NCI-H146 treated with DMSO at 0.1 percent for 48 hours (cell line): ENCODE results near the gene SLITRK3.

Experiments used
- DNase-seq: peaks from one replicate; lab custom pipeline; 2025; ENCODE audit not compliant: unreplicated experiment; lab: John Stamatoyannopoulos, UW

The SLITRK3 gene, protein sequence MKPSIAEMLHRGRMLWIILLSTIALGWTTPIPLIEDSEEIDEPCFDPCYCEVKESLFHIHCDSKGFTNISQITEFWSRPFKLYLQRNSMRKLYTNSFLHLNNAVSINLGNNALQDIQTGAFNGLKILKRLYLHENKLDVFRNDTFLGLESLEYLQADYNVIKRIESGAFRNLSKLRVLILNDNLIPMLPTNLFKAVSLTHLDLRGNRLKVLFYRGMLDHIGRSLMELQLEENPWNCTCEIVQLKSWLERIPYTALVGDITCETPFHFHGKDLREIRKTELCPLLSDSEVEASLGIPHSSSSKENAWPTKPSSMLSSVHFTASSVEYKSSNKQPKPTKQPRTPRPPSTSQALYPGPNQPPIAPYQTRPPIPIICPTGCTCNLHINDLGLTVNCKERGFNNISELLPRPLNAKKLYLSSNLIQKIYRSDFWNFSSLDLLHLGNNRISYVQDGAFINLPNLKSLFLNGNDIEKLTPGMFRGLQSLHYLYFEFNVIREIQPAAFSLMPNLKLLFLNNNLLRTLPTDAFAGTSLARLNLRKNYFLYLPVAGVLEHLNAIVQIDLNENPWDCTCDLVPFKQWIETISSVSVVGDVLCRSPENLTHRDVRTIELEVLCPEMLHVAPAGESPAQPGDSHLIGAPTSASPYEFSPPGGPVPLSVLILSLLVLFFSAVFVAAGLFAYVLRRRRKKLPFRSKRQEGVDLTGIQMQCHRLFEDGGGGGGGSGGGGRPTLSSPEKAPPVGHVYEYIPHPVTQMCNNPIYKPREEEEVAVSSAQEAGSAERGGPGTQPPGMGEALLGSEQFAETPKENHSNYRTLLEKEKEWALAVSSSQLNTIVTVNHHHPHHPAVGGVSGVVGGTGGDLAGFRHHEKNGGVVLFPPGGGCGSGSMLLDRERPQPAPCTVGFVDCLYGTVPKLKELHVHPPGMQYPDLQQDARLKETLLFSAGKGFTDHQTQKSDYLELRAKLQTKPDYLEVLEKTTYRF

DNA sequence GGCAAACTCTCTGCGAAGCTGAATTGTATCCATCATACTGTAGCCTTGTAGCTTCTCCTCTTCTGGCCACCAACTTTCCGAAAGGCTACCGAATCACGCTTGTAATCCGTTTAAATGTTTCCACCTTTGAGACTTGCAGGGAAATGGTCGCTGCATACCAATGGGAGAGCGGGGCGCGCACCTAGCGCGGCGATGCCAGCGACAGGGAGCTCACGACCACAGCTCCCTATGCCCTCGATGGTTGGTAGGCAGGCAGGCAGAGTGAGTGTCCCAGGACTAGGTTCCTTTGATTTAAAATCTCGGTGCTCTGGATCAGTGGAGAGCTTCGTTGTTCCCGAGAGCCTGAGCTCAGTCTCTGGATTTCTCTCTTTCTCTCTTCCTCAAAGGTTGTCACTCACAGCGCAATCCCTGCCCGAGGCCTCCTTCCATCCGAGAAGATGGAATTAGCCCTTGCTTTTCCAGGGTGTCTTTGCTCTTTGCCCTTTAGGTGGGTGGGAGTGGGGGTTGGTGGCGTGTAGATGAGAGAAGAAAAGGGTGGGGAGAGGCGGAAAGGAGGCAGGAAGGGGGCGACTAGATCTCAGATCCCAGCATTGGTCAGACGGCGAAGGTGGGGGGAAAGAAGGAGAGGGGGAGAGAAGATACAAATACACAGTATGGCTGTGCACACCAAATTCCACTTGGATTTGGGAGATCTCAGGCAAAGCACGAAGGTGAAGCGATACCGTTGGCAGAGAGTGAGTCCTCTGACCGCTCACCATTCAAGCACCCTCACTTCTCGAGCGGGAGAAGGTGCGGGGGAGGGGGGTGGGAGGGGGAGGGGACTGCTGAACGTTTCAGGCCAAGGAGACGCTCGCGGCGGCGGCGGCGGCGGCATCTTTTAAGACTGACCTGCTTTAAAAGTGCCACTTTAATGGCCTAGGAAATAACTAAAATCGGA, at the start of gene SLITRK3:
SLITRK3 (minus strand) TSS at position 745 of the 937 bp plus-strand sequence. CDS start 5,554 bp downstream, outside the sequence.
- peak; percentile 40 for DNase-seq

GRCh38 chr3:165243597-165243996, 47.4 kb upstream of the SLITRK3 start:
- no peak for DNase-seq

DNA sequence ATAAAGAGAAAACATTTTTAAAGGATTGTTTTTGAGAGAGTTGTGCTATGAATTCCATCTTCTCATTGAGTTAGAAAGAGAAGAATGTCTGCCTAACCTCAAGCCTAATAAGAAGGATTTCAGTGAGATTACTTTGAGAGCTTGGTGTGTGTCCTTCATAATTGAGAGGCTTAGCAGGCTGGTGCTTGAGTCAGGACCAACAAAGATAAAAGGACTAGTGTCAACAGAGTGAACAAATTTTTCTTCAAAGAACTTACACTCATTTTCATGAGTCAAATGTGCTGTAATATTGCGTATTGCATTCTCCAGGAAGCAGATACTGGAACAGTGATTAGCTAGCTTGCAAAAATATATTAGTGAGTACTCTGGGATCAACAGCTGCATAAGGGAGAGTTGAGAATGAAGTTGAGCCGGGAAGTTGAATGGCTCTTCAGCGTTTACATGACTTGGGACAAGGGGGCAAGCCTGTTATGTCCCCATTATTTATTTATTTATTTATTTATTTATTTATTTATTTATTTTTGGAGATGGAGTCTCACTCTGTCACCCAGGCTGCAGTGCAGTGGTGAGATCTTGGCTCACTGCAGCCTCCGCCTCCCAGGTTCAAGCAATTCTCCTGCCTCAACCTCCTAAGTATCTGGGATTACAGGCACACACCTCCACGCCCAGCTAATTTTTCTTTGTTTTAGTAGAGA, 37.5 kb upstream of the SLITRK3 start:
- no peak for DNase-seq

GRCh38 chr3:165225604-165226003, 29.4 kb upstream of the SLITRK3 start:
- DNase-seq, result no peak

DNA sequence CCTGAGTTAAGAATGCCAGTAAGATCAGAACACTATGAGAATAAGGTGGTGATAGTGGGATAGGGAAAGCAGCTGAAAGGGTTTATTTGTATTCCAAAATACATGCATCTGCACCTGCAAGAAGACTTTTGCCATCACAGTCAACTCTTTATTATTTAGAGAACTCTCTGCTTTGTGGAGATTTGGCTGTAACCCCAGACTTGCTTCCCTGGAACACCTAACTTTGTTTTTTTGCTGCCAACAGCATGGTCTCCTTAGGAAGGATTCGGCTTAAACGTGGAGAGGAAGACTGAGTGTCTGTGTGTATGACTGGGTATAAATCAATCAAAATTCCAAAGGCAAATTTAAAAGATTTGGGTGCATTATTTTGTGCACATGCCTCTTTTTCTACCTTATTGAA, 21.6 kb upstream of the SLITRK3 start:
- DNase-seq, result no peak

- DNase-seq, result no peak
These were observed 16.4 kb upstream of the SLITRK3 start for GRCh38 chr3:165212580-165212979.

GRCh38 chr3:165211721-165212120, 15.5 kb upstream of the SLITRK3 start:
- DNase-seq, result no peak

GRCh38 chr3:165210727-165211126, 14.5 kb upstream of the SLITRK3 start:
- DNase-seq, result no peak

DNA sequence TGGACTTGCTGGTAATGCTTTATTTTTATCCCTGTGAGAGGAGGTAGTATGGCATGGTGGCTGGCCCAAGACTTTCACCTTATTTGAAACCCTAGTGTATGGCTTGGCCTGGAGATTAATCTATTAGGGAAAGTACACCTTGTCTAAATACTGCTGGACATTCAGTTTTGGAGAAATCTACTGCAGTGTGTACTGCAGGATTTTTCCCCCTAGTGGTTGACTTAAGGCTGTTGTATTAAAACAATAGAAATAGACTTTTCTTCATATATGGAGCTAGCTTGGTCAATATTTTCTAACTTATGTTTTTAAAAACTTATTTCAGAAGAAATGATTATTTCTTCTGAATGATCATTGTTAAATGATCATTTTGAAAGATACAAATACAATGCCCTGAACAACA, 13.9 kb upstream of the SLITRK3 start:
- DNase-seq, result no peak

DNA sequence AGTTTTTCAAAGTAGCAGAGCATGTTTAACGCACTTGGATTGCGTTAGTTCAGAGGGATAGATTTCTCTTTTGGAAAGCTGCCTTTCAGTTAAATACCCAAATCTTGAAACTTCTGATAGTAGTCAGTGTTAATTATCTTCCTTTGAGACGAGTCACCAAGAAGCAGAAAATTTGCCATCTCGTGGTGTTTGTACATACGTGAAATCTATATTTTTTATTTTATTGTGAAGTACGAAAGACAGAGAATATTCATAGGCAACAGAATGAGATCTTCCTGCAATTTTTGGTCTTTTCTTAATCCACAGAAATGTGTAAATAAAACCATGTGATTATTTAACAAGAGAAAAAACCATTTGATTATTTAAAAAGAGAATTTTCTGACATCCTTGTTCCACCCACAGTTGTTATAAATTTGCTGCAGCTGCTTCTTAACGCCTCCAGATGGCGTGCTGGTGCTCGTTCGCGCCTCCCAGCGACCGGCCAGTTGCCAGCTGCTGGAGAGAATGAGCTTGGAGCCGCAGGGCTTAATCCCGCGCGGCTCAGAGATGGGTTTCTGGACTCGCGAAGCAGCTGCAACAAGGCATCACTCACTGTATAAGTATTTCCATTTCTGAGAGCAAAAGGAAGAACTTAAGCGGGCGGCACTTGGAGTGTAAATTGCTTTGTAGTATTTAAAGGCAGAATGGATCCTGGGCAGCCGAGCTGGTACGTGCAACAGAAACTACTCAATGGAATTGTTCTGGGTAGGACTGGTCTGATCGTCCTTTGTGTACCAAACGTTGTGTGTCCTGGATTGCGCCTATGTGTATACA, 10.5 kb upstream of the SLITRK3 start:
- DNase-seq, result peak; percentile 84

GRCh38 chr3:165204445-165204844, 8.3 kb upstream of the SLITRK3 start:
- no peak for DNase-seq

- DNase-seq, result no peak
These were observed 6.8 kb upstream of the SLITRK3 start for GRCh38 chr3:165202995-165203394.

DNA sequence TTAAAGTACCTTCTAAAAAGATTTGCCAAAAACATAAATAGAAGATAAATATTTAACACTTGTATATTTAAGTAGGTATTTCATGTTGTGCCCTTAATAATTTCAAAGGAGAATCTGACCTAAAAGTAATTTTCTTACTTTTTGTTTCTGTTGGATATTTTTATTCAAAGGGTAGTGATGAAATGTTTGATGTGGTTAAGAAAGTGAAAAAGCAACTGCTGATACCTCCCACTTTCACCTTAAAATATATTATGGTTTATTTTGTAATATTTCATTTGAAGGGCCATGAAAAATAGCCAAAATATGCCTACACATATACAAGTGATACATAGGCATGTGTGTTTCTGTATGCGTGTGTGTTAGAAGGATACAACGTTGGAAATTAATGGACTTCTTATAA, 5.8 kb upstream of the SLITRK3 start:
- no peak for DNase-seq

DNA sequence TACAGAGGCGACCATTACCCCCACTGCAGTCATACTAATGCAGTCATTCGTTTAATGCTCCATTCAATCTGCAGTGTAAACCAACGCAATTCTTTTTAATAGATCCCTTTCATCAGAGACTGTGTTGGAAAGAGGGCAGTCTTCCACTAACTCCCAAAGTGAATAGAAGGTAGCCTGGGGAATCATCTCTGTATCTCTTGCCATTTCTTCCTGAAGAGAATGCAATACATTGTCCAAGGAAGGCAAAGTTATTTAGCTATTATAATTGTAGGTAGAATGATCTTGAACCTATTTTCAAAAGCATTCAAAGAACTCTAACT, 1.3 kb upstream of the SLITRK3 start:
- no peak for DNase-seq

DNA sequence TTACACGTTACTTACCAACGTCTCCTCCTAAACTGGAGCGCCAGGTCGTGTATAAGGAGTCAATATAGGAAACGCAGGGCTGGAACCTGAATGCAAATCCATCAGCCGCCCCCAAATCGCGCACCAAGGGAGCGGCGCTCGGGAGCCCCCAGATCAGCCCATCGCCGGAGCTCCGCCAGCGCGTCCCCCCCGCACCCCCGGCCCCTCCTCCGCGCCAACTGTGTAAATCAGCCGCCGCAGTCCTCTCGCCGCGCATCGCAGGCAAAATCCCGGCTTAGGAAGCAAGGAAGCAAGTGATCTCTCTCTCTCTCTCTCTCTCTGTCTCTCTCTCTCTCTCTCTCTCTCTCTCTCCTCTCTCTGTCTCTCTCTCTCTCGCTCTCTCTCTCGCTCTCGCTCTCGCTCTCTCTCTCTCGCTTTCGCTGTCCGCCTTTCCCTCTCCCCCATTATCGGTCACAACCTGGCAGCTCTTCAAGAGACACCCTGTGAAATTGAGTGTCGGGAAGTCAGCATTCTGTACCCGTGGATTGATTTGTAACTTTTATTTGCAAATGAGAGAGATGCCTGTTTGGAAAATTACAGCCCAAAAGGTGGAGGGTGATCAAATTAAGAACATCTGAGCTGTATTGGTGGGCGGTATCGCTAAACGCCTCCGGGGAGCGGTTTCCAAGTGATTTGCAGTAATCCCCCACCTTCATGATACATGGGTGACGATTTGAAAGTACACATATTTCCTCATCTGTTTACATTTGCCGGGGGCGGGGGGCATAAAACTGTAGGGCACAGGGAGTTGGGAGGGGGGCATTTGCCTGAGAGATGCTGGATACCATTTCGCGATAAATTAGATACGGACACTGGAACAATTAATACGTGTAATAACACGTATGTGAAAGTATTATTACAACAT, 645 bp upstream of the SLITRK3 start:
- peak; percentile 57 for DNase-seq

DNA sequence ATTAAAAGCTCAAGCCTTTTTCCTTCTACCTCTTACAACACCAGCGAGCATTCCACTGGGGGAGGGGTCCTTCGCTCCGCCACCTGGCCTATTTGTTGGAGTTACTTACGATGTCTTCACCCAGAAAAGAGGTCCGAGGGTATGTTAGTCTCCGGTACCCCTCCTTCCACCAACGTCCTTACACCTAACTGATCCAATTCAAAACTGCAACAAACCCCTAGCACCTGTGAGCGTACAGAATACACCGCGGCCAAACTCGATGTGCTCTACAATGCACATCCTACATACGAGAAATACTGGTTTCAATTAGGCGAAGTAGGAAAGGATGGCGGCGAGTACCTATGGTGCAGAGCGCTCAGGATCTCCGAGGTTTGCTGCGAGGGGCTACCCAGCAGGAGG, 944 bp downstream of the SLITRK3 start:
- DNase-seq, result peak; percentile 41

- DNase-seq, result no peak
These were observed 1.5 kb downstream of the SLITRK3 start for GRCh38 chr3:165194511-165195240.
